ENCODE data around the gene KCNAB2.

KCNAB2 gene

DNA sequence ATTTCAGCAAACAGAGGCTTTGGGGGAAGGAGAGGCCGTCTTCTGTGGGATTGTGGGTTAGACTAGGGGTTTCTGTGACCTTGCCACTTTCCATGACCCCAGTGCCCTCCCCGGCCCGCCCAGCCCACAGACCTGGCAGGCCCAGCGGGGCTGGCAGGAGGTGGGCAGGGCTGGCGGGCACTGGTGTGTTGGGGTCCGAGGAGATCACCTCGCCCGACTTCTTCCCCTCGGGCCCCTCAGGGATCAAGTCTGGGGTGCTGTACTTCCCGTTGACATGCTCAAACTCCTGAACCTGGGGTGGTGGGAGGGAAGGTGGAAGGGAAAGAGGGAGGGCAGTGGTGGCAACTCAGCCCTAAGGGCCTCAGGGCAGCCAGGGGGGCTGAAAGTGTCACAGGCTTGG, 78.1 kb downstream of the KCNAB2 start:
- no peaks in the 10 kb centered on the region for H3K36me3 ChIP-seq (ENCODE audit: insufficient read depth, low read length)
- H3K9ac ChIP-seq (ENCODE audit: low read length): no peak overlapping the region
- H4K20me1 ChIP-seq (ENCODE audit: insufficient read depth, low read length): no peaks in the 10 kb centered on the region
- H3F3A ChIP-seq (ENCODE audit: insufficient read depth, low read length): no peaks in the 10 kb centered on the region
- H3K4me2 ChIP-seq (ENCODE audit: low read length): no peak overlapping the region
- no peaks in the 10 kb centered on the region for H3K79me2 ChIP-seq (ENCODE audit: insufficient read depth, low read length)
- H2AFZ ChIP-seq (ENCODE audit: low read length): no peak overlapping the region
- H3K4me3 ChIP-seq (ENCODE audit: low read depth, low read length, poor library complexity, severe bottlenecking): no peak overlapping the region
- no peaks in the 10 kb centered on the region for H3K9me2 ChIP-seq (ENCODE audit: low read depth, low read length)
- H3K27me3 ChIP-seq (ENCODE audit: insufficient read depth, low read length): no peaks in the 10 kb centered on the region
- H3K4me1 ChIP-seq (ENCODE audit: insufficient read depth, low read length, severe bottlenecking): no peaks in the 10 kb centered on the region
- no peak overlapping the region for H3K27ac ChIP-seq (ENCODE audit: low read depth, low read length, poor library complexity, severe bottlenecking)
- TF ChIP-seq EZH2 (IDR thresholded peaks at IDR 0.05; ENCODE audit: borderline replicate concordance, low read length): no peak
- TF ChIP-seq, protein P1, sequence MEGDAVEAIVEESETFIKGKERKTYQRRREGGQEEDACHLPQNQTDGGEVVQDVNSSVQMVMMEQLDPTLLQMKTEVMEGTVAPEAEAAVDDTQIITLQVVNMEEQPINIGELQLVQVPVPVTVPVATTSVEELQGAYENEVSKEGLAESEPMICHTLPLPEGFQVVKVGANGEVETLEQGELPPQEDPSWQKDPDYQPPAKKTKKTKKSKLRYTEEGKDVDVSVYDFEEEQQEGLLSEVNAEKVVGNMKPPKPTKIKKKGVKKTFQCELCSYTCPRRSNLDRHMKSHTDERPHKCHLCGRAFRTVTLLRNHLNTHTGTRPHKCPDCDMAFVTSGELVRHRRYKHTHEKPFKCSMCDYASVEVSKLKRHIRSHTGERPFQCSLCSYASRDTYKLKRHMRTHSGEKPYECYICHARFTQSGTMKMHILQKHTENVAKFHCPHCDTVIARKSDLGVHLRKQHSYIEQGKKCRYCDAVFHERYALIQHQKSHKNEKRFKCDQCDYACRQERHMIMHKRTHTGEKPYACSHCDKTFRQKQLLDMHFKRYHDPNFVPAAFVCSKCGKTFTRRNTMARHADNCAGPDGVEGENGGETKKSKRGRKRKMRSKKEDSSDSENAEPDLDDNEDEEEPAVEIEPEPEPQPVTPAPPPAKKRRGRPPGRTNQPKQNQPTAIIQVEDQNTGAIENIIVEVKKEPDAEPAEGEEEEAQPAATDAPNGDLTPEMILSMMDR (IDR thresholded peaks at IDR 0.05; ENCODE audit: low read length): no peak
- H3K9me3 ChIP-seq (ENCODE audit: low read length): no peaks in the 10 kb centered on the region

DNA sequence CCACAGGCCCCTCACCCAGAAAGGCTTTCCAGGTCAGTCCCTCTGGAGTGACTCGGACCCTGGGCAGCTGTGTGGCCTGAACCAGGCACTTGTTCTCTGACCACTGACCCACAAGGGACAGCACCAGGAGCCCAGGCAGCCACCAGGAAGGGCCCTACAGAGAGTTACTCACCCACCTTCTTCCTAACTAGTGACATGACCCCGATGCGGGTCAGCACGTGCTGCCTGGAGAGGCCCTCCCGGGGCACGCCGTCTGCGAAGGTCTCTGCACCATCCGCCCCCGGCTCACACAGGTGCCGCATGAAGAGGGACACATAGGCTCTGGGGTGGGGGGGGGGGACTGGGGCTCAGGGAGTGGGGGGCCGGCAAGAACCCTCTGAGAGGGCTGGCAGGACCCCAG, 78.7 kb downstream of the KCNAB2 start:
- Histone ChIP-seq H3K36me3 (ENCODE audit: insufficient read depth, low read length) (no peaks in the 10 kb centered on the region), H3K9me2 (ENCODE audit: low read depth, low read length) (no peaks in the 10 kb centered on the region), H3K79me2 (ENCODE audit: insufficient read depth, low read length) (no peaks in the 10 kb centered on the region), H3K27ac (ENCODE audit: low read depth, low read length, poor library complexity, severe bottlenecking) (no peak overlapping the region), H3K27me3 (ENCODE audit: insufficient read depth, low read length) (no peaks in the 10 kb centered on the region), H3K4me1 (ENCODE audit: insufficient read depth, low read length, severe bottlenecking) (no peaks in the 10 kb centered on the region), H3K4me2 (ENCODE audit: low read length) (no peak overlapping the region), H3K9me3 (ENCODE audit: low read length) (no peaks in the 10 kb centered on the region), H3K4me3 (ENCODE audit: low read depth, low read length, poor library complexity, severe bottlenecking) (no peak overlapping the region), H4K20me1 (ENCODE audit: insufficient read depth, low read length) (no peaks in the 10 kb centered on the region), H2AFZ (ENCODE audit: low read length) (no peak overlapping the region), H3K9ac (ENCODE audit: low read length) (no peak overlapping the region), H3F3A (ENCODE audit: insufficient read depth, low read length) (no peaks in the 10 kb centered on the region)
- TF ChIP-seq, protein P1 (IDR thresholded peaks at IDR 0.05; ENCODE audit: low read length): no peak
- no peak for TF ChIP-seq EZH2 (IDR thresholded peaks at IDR 0.05; ENCODE audit: borderline replicate concordance, low read length)

DNA sequence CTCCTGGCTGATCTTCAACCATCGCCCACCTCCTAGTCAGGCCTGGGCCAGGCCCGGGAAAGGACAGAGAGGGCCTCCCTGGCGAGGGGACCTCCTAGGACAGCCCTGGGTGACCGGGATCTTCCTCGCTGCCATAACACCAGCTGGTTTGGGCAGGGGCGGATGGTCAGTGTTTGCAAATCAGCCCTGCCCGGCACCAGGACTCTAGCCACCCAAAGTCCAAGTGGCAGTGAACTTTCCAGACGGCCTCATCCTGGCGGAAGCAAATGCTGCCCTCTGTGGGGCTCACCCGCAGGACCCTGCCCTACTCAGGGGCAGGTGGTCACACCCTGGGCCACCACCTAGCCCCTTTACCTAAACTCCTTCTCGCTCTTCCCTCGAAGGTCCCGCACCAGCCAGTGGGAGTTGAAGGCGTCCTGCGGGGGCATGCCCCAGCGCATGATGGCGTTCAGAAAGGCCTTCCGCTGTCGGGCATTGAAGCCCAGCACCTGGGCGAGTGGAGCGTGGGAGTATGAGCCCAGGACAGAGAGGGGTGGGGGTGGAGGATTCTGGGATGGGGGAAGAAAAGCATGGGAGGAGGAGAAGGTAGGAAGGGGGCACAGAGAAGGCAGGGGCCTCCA, 79.2 kb downstream of the KCNAB2 start:
- Histone ChIP-seq H3F3A (ENCODE audit: insufficient read depth, low read length) (no peaks in the 10 kb centered on the region), H3K79me2 (ENCODE audit: insufficient read depth, low read length) (no peaks in the 10 kb centered on the region), H4K20me1 (ENCODE audit: insufficient read depth, low read length) (no peaks in the 10 kb centered on the region), H3K4me3 (ENCODE audit: low read depth, low read length, poor library complexity, severe bottlenecking) (no peak overlapping the region), H3K9ac (ENCODE audit: low read length) (no peak overlapping the region), H3K27ac (ENCODE audit: low read depth, low read length, poor library complexity, severe bottlenecking) (no peak overlapping the region), H2AFZ (ENCODE audit: low read length) (no peak overlapping the region), H3K4me1 (ENCODE audit: insufficient read depth, low read length, severe bottlenecking) (no peaks in the 10 kb centered on the region), H3K27me3 (ENCODE audit: insufficient read depth, low read length) (no peaks in the 10 kb centered on the region), H3K9me2 (ENCODE audit: low read depth, low read length) (no peaks in the 10 kb centered on the region), H3K9me3 (ENCODE audit: low read length) (no peaks in the 10 kb centered on the region), H3K4me2 (ENCODE audit: low read length) (no peak overlapping the region), H3K36me3 (ENCODE audit: insufficient read depth, low read length) (no peaks in the 10 kb centered on the region)
- TF ChIP-seq EZH2 (IDR thresholded peaks at IDR 0.05; ENCODE audit: borderline replicate concordance, low read length): no peak
- TF ChIP-seq, protein P1 (IDR thresholded peaks at IDR 0.05; ENCODE audit: low read length): no peak
